ENCODE results near the gene TMPRSS11D. TPM values are rescaled to one million over a fixed set of nuclear protein-coding genes. Genes with fewer than 3 reads are reported as not detected.

Gene TMPRSS11D
- total and polyA plus RNA-seq, 2 of the 4 experiments (the other 2 are of a cell fraction) = not detected

DNA sequence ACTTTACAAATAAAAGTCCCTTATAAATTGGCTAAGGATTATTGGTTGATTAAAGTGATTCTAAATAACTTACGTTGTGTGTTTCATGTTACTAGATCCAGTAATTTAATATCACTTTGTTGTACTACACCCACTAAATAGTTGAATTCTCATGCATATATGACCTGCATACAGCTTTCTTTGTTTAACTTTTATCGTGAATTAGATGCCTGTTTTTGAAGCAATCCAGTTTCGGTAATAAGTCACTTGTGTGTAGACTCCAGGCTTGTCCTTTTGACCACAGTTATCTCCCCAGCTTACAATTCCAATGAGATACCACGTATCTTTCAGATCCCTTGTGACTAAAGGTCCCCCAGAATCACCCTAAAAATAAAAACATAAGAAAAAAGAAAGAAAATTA, 27.3 kb upstream of the TMPRSS11D start:
- H4K5ac ChIP-seq (ENCODE audit: low read depth, low read length) = no peak overlapping the region
- WGBS, 2 experiments (ENCODE audit: extremely low coverage in 2 of 2, insufficient read length in 1 of 2) = no CpG with 5 or more reads among the region's 4 CpGs
- H3K4me3 ChIP-seq (ENCODE audit: insufficient read depth, low read depth, low read length) = no peak overlapping the region
- H3K4ac ChIP-seq (ENCODE audit: low read depth, low read length) = no peak overlapping the region
- ATAC-seq (ENCODE audit: low read depth) (no peak), DNase-seq (no peak)
- no peak overlapping the region for H3K9ac ChIP-seq (ENCODE audit: low read depth, low read length)
- no peaks in the 10 kb centered on the region for H3K36me3 ChIP-seq (ENCODE audit: control insufficient read depth, insufficient read depth, low read length)
- TF ChIP-seq BHLHE40 (IDR thresholded peaks at IDR 0.05; ENCODE audit: low read depth, low read length) (no peak), CHD1 (IDR thresholded peaks at IDR 0.05; ENCODE audit: low read depth, low read length) (no peak)
- BruUV-seq (replicated peaks) = no TSS peak
- dilution Hi-C loops (cut with HindIII; ENCODE audit: low sequenced_read_pairs, unreplicated experiment) = no loop called here
- in situ Hi-C loops (cut with MboI; ENCODE audit: low sequenced_read_pairs) = no loop called here
- CTCF ChIA-PET = interaction anchor here (0.5 to 1.8 kb wide), 4 partner anchors 10 to 40 kb away, joined by 3 to 7 read pairs (median 4); no protein-coding TSS in a partner anchor
- H3K27ac ChIP-seq (ENCODE audit: insufficient read depth, low read length) = no peak overlapping the region
- H3K9me1 ChIP-seq (ENCODE audit: insufficient read depth, low read length) = no peaks in the 10 kb centered on the region
- H3K56ac ChIP-seq (ENCODE audit: extremely low read depth, insufficient read depth, low read length) = no peak overlapping the region
- no peak overlapping the region for H2BK120ac ChIP-seq (ENCODE audit: low read depth, low read length)
- H2BK20ac ChIP-seq (ENCODE audit: low read depth, low read length) = no peak overlapping the region
- no peak overlapping the region for H2BK5ac ChIP-seq (ENCODE audit: low read depth, low read length, poor library complexity, severe bottlenecking)
- H3K79me1 ChIP-seq (ENCODE audit: low read depth in 1 of 2, low read length in 2 of 2) = no peaks in the 10 kb centered on the region
- POLR2A ChIA-PET (ENCODE audit: unreplicated experiment) = no interaction called here
- no peak overlapping the region for H3K18ac ChIP-seq (ENCODE audit: low read depth, low read length)
- no peak overlapping the region for H4K8ac ChIP-seq (ENCODE audit: low read depth in 2 of 2, low read length in 2 of 2)
- H2BK15ac ChIP-seq (ENCODE audit: low read depth, low read length) = no peak overlapping the region
- intact Hi-C loops (cut with micrococcal nuclease) = loop anchor here (5.0 kb wide), 1 partner anchor 149 kb away; no protein-coding TSS in a partner anchor
- no peak overlapping the region for H2AFZ ChIP-seq (replicated peaks; ENCODE audit: low read length, poor library complexity)
- H3K27me3 ChIP-seq (ENCODE audit: control insufficient read depth, insufficient read depth, low read length) = no peaks in the 10 kb centered on the region
- H3K4me2 ChIP-seq (ENCODE audit: low read depth, low read length) = no peak overlapping the region
- H3K9me3 ChIP-seq (ENCODE audit: control insufficient read depth, insufficient read depth, low read length) = no peaks in the 10 kb centered on the region
- no peak overlapping the region for H2AK9ac ChIP-seq (replicated peaks; ENCODE audit: low read depth, low read length, poor library complexity)
- H3K14ac ChIP-seq (replicated peaks; ENCODE audit: low read depth, low read length) = no peak overlapping the region
- no peak overlapping the region for H4K91ac ChIP-seq (ENCODE audit: insufficient read depth, low read depth, low read length)
- H2AK5ac ChIP-seq (ENCODE audit: low read depth, low read length) = no peak overlapping the region
- no peaks in the 10 kb centered on the region for H4K20me1 ChIP-seq (ENCODE audit: insufficient read depth, low read length)
- no peak overlapping the region for H3K23ac ChIP-seq (ENCODE audit: low read depth, low read length)
- H3K4me1 ChIP-seq (ENCODE audit: control insufficient read depth, insufficient read depth, low read length) = no peaks in the 10 kb centered on the region
